Urinary bladder (tissue), 2 donors: ENCODE measurements around the gene EIF5AL1. TPM values are rescaled to one million over a fixed set of nuclear protein-coding genes. Genes with fewer than 3 reads are reported as not detected.

Source experiments
- polyA plus RNA-seq: library from polyadenylated mRNA; stranded (reverse); fragments of 200-250 nt; gene quantifications from one replicate; pipeline ENCODE4 v1.2.3, GENCODE V29; 2013
- small RNA-seq: library from RNA; depleted of rRNA; stranded (forward); fragments of <200 nt; gene quantifications from one replicate; pipeline ENCODE3, GENCODE V24; 2014
- total RNA-seq: library from RNA; depleted of rRNA; stranded (reverse); fragments of >200 nt; gene quantifications from one replicate; pipeline ENCODE4 v1.2.3, GENCODE V29; 2014
- donor health status: healthy.

EIF5AL1 gene
- total and polyA plus RNA-seq, 2 donors, result 0.11 to 0.85 TPM

Small RNA genes within 50 kb of the gene (small RNA-seq; reads per million reads assigned to genes)
- gene BX248123.2 (not detected), gene RPS12P18 (not detected)

Other genes starting within 250 kb of the EIF5AL1 start
- gene PPIF, start 165.1 kb upstream of the EIF5AL1 start, total RNA-seq, result 17.4 TPM
- 39.4 TPM for gene PPIF, start 165.1 kb upstream of the EIF5AL1 start, polyA plus RNA-seq
- 43.5 TPM for gene ZCCHC24, start 66.9 kb upstream of the EIF5AL1 start, total RNA-seq
- gene ZCCHC24, start 66.9 kb upstream of the EIF5AL1 start, polyA plus RNA-seq, result 98.2 TPM
- not detected for gene SFTPA2, start 47.9 kb downstream of the EIF5AL1 start, total RNA-seq
- gene SFTPA2, start 47.9 kb downstream of the EIF5AL1 start, polyA plus RNA-seq, result 0.32 TPM
- not detected for gene SFTPA1, start 98.4 kb downstream of the EIF5AL1 start, total RNA-seq
- gene SFTPA1, start 98.4 kb downstream of the EIF5AL1 start, polyA plus RNA-seq, result not detected
- gene NUTM2B, start 190.7 kb downstream of the EIF5AL1 start, total RNA-seq, result 0.21 TPM
- 0.32 TPM for gene NUTM2B, start 190.7 kb downstream of the EIF5AL1 start, polyA plus RNA-seq